Smooth muscle cell (in vitro differentiated cells): ENCODE data around the gene FLT4. TPM values are rescaled to one million over a fixed set of nuclear protein-coding genes. Genes with fewer than 3 reads are reported as not detected.

Experiments
- DNase-seq: peaks from one replicate; lab custom pipeline; 2025; ENCODE audit not compliant: unreplicated experiment; lab: John Stamatoyannopoulos, UW
- H2AFZ ChIP-seq: fragments of 200-600 bp; sonication (generic); 2 replicates; pipeline ENCODE4 v1.6.0; 2016; ENCODE audit warnings: antibody characterized with exemption, low read depth, mild to moderate bottlenecking
- H3F3A ChIP-seq: fragments of 200-600 bp; sonication (generic); 2 replicates; pipeline ENCODE4 v1.6.0; 2017; ENCODE audit warnings: antibody characterized with exemption, low read depth
- H3K27ac ChIP-seq: fragments of 200-600 bp; sonication (generic); 2 replicates; pipeline ENCODE4 v1.5.1; 2016; ENCODE audit warnings: low read depth, mild to moderate bottlenecking
- H3K27me3 ChIP-seq: fragments of 200-600 bp; sonication (generic); 2 replicates; pipeline ENCODE4 v1.6.1; 2016; ENCODE audit warnings: low read depth, mild to moderate bottlenecking
- H3K36me3 ChIP-seq: fragments of 200-600 bp; sonication (generic); 2 replicates; pipeline ENCODE4 v1.5.1; 2016; ENCODE audit warnings: low read depth
- H3K4me1 ChIP-seq: fragments of 200-600 bp; sonication (generic); 2 replicates; pipeline ENCODE4 v1.5.1; 2016; ENCODE audit warnings: low read depth
- H3K4me2 ChIP-seq: fragments of 200-600 bp; sonication (generic); 2 replicates; pipeline ENCODE4 v1.6.0; 2016; ENCODE audit warnings: mild to moderate bottlenecking
- H3K4me3 ChIP-seq: fragments of 200-600 bp; sonication (generic); 2 replicates; pipeline ENCODE4 v1.5.1; 2016; ENCODE audit warnings: mild to moderate bottlenecking
- H3K79me2 ChIP-seq: fragments of 200-600 bp; sonication (generic); 2 replicates; pipeline ENCODE4 v1.6.0; 2016; ENCODE audit warnings: low read depth, mild to moderate bottlenecking
- H3K9ac ChIP-seq: fragments of 200-600 bp; sonication (generic); 2 replicates; pipeline ENCODE4 v1.6.0; 2016; ENCODE audit warnings: low read depth
- H3K9me3 ChIP-seq: fragments of 200-600 bp; sonication (generic); replicated peaks from 2 replicates; pipeline ENCODE4 v1.5.1; 2016; ENCODE audit warnings: low read depth
- H4K20me1 ChIP-seq: fragments of 200-600 bp; sonication (generic); 2 replicates; pipeline ENCODE4 v1.6.0; 2016; ENCODE audit warnings: low read depth
- CTCF ChIP-seq: fragments of 200-600 bp; sonication (generic); IDR thresholded peaks from 2 replicates; pipeline ENCODE4 v1.5.1; 2017; ENCODE audit warnings: borderline replicate concordance, mild to moderate bottlenecking, antibody characterized with exemption; ENCODE audit not compliant: insufficient read depth, poor library complexity, severe bottlenecking
- WGBS: methylation state at CpG from one replicate; pipeline ENCODE4 v1.1.7; 2016; ENCODE audit warnings: low lambda C conversion rate; 5-methylcytosine and 5-hydroxymethylcytosine counted together
- polyA plus RNA-seq: library from polyadenylated mRNA; unstranded; fragments of >200 nt; fragmentation: Nextera tagmentation; extraction: Ambion mirVana; gene quantifications from 2 replicates; pipeline ENCODE4 v1.2.1, GENCODE V29; 2016
- total RNA-seq: library from RNA; depleted of rRNA; stranded (reverse); fragments of >200 nt; gene quantifications from 2 replicates; pipeline ENCODE4 v1.2.3, GENCODE V29; 2014

The FLT4 gene
- total and polyA plus RNA-seq, 2 experiments from 2014 or later, result not detected

GRCh38 chr5:180596668-180597231 is 52.6 kb downstream of the FLT4 start:
- Histone ChIP-seq H3F3A (no peaks in the 10 kb centered on the region), H3K4me1 (no peaks in the 10 kb centered on the region), H3K36me3 (no peaks in the 10 kb centered on the region), H3K9ac (no peak overlapping the region), H3K27ac (no peak overlapping the region), H3K9me3 (no peaks in the 10 kb centered on the region), H3K4me3 (no peak overlapping the region), H2AFZ (no peak overlapping the region), H3K79me2 (no peaks in the 10 kb centered on the region), H4K20me1 (no peaks in the 10 kb centered on the region), H3K27me3 (peaks cover 19% of the 10 kb centered on the region), H3K4me2 (no peak overlapping the region)
- TF ChIP-seq CTCF, result no peak
- 93% methylated on average over 24 of the region's 24 CpGs for WGBS
- DNase-seq, result no peak

GRCh38 chr5:180596115-180596667 is 53.2 kb downstream of the FLT4 start:
- no peak overlapping the region for H3K4me2 ChIP-seq
- no peak overlapping the region for H3K27ac ChIP-seq
- WGBS, result 95% methylated on average over 12 of the region's 12 CpGs
- H3K79me2 ChIP-seq, result no peaks in the 10 kb centered on the region
- H3K36me3 ChIP-seq, result no peaks in the 10 kb centered on the region
- H3K9me3 ChIP-seq, result no peaks in the 10 kb centered on the region
- DNase-seq, result no peak
- TF ChIP-seq CTCF, result no peak
- no peak overlapping the region for H2AFZ ChIP-seq
- H4K20me1 ChIP-seq, result no peaks in the 10 kb centered on the region
- H3K9ac ChIP-seq, result no peak overlapping the region
- H3K4me1 ChIP-seq, result no peaks in the 10 kb centered on the region
- no peak overlapping the region for H3K4me3 ChIP-seq
- H3K27me3 ChIP-seq, result peaks cover 24% of the 10 kb centered on the region
- H3F3A ChIP-seq, result no peaks in the 10 kb centered on the region

- no peak overlapping the region for H3K4me2 ChIP-seq
- no peak overlapping the region for H3K27ac ChIP-seq
- no peak overlapping the region for H3K9ac ChIP-seq
- H3K9me3 ChIP-seq, result no peaks in the 10 kb centered on the region
- H3K4me3 ChIP-seq, result no peak overlapping the region
- H3K79me2 ChIP-seq, result no peaks in the 10 kb centered on the region
- no peak for DNase-seq
- H3K4me1 ChIP-seq, result peaks cover 5% of the 10 kb centered on the region
- WGBS, result 91% methylated on average over 25 of the region's 25 CpGs
- TF ChIP-seq CTCF, result no peak
- H4K20me1 ChIP-seq, result no peaks in the 10 kb centered on the region
- peaks cover 31% of the 10 kb centered on the region for H3K27me3 ChIP-seq
- no peaks in the 10 kb centered on the region for H3K36me3 ChIP-seq
- no peak overlapping the region for H2AFZ ChIP-seq
- H3F3A ChIP-seq, result no peaks in the 10 kb centered on the region
Observed at GRCh38 chr5:180595381-180596114, 53.9 kb downstream of the FLT4 start.

- H3K27me3 ChIP-seq, result peaks cover 36% of the 10 kb centered on the region
Observed at GRCh38 chr5:180595046-180595379, 54.4 kb downstream of the FLT4 start.

More at GRCh38 chr5:180595046-180595379, 54.4 kb downstream of the FLT4 start:
- H3K9me3 ChIP-seq, result no peaks in the 10 kb centered on the region
- H3K4me3 ChIP-seq, result no peak overlapping the region
- WGBS, result 100% methylated on average over 2 of the region's 2 CpGs
- peaks cover 11% of the 10 kb centered on the region for H3K4me1 ChIP-seq
- no peak for DNase-seq
- H3K4me2 ChIP-seq, result no peak overlapping the region
- H3K79me2 ChIP-seq, result no peaks in the 10 kb centered on the region
- no peaks in the 10 kb centered on the region for H3K36me3 ChIP-seq
- H3F3A ChIP-seq, result no peaks in the 10 kb centered on the region
- H3K9ac ChIP-seq, result no peak overlapping the region
- no peak for TF ChIP-seq CTCF
- no peak overlapping the region for H3K27ac ChIP-seq
- H2AFZ ChIP-seq, result no peak overlapping the region
- H4K20me1 ChIP-seq, result no peaks in the 10 kb centered on the region
